ENCODE data around the gene RNF26. TPM values are rescaled to one million over a fixed set of nuclear protein-coding genes. Genes with fewer than 3 reads are reported as not detected.
A peak's percentile ranks its signal among the peaks of the same experiment; 100 is the strongest.

The RNF26 gene
- total and polyA plus RNA-seq, 2 of the 13 experiments (the other 11 are each of a cell fraction or from before 2014, with no cell fraction given), result 11.9 to 26.3 TPM

DNA sequence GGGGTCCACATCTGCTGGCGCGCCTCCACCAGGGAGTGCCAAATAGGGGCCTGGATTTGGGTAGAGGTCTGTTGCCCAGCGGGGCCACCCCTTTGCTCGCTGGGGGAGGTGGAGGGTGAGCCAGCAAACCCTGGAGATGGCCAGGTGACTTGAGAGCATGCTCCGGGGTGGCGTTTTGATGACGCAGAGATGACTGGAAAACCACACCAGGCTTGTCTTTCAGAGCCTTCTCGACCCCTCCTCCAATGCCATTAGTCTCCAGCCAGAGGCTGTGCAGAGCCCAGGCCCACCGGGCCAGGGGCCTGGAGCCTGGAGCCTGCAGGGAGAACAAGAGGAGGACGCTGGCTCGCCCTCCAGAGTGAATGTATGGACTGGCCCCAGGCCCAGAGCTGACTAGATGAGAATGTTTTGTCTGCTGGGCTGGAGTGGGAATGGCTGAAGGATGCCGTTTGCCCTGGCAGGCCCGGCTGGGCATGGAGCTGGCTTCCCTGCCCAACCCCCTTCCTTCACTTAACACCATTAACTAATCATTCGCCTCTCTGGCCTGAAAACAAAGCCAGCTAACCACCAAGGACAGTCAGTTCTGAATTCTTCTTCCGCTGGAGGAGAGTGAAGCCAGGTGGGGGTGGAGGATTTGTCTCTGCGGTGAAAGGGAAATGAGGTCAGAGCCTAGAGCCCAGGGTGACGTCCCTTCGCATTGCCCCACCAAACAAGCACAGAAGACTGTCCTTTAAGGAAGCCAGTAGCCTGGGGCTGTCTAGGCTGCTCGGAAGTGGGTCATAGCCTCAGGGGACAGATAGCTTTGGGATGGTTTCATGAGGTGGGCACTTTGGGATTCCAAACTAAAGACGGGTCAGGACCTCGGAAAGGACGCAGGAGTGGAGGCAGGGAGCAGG, 15.8 kb upstream of the RNF26 start (continued):
- TF ChIP-seq ASH2L (IDR thresholded peaks at IDR 0.05; ENCODE audit: insufficient read length, low read depth, low read length), result no peak
- TF ChIP-seq, protein P1, sequence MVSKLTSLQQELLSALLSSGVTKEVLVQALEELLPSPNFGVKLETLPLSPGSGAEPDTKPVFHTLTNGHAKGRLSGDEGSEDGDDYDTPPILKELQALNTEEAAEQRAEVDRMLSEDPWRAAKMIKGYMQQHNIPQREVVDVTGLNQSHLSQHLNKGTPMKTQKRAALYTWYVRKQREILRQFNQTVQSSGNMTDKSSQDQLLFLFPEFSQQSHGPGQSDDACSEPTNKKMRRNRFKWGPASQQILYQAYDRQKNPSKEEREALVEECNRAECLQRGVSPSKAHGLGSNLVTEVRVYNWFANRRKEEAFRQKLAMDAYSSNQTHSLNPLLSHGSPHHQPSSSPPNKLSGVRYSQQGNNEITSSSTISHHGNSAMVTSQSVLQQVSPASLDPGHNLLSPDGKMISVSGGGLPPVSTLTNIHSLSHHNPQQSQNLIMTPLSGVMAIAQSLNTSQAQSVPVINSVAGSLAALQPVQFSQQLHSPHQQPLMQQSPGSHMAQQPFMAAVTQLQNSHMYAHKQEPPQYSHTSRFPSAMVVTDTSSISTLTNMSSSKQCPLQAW (CRISPR knock-in tag; IDR thresholded peaks at IDR 0.05), result 0 out of 2 replicates have a peak, but pooled peaks have one; percentile 18
- TF ChIP-seq, protein P2, sequence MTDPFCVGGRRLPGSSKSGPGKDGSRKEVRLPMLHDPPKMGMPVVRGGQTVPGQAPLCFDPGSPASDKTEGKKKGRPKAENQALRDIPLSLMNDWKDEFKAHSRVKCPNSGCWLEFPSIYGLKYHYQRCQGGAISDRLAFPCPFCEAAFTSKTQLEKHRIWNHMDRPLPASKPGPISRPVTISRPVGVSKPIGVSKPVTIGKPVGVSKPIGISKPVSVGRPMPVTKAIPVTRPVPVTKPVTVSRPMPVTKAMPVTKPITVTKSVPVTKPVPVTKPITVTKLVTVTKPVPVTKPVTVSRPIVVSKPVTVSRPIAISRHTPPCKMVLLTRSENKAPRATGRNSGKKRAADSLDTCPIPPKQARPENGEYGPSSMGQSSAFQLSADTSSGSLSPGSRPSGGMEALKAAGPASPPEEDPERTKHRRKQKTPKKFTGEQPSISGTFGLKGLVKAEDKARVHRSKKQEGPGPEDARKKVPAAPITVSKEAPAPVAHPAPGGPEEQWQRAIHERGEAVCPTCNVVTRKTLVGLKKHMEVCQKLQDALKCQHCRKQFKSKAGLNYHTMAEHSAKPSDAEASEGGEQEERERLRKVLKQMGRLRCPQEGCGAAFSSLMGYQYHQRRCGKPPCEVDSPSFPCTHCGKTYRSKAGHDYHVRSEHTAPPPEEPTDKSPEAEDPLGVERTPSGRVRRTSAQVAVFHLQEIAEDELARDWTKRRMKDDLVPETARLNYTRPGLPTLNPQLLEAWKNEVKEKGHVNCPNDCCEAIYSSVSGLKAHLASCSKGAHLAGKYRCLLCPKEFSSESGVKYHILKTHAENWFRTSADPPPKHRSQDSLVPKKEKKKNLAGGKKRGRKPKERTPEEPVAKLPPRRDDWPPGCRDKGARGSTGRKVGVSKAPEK (CRISPR knock-in tag; IDR thresholded peaks at IDR 0.05; ENCODE audit: borderline replicate concordance), result no peak
- TF ChIP-seq FIP1L1 (IDR thresholded peaks at IDR 0.05; ENCODE audit: borderline replicate concordance, insufficient read depth, low read depth, low read length), result no peak
- no peak for TF ChIP-seq RFX3 (CRISPR knock-in tag; IDR thresholded peaks at IDR 0.05)
- peak; percentile 76 for TF ChIP-seq GABPB1 (CRISPR knock-in tag; IDR thresholded peaks at IDR 0.05)
- no peak for TF ChIP-seq MXI1 (IDR thresholded peaks at IDR 0.05; ENCODE audit: borderline replicate concordance, low read depth, low read length)
- TF ChIP-seq HOXA9 (CRISPR knock-in tag; IDR thresholded peaks at IDR 0.05; ENCODE audit: borderline replicate concordance), result no peak
- peak; percentile 96 for TF ChIP-seq ZBTB21 (CRISPR knock-in tag; IDR thresholded peaks at IDR 0.05)
- TF ChIP-seq NFATC3 (CRISPR knock-in tag; IDR thresholded peaks at IDR 0.05), result no peak
- TF ChIP-seq, protein P3, sequence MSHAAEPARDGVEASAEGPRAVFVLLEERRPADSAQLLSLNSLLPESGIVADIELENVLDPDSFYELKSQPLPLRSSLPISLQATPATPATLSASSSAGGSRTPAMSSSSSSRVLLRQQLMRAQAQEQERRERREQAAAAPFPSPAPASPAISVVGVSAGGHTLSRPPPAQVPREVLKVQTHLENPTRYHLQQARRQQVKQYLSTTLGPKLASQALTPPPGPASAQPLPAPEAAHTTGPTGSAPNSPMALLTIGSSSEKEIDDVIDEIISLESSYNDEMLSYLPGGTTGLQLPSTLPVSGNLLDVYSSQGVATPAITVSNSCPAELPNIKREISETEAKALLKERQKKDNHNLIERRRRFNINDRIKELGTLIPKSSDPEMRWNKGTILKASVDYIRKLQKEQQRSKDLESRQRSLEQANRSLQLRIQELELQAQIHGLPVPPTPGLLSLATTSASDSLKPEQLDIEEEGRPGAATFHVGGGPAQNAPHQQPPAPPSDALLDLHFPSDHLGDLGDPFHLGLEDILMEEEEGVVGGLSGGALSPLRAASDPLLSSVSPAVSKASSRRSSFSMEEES (CRISPR knock-in tag; IDR thresholded peaks at IDR 0.05), result no peak
